ENCODE data around the gene HDAC9. TPM values are rescaled to one million over a fixed set of nuclear protein-coding genes. Genes with fewer than 3 reads are reported as not detected.

HDAC9 gene
- total RNA-seq, 4 donors from 2014 or later = 51.2 to 194 (median 106) TPM

- no peaks in the 10 kb centered on the region for H3K4me1 ChIP-seq
- H3K9me3 ChIP-seq = no peaks in the 10 kb centered on the region
- H3K4me3 ChIP-seq = no peak overlapping the region
- H3K36me3 ChIP-seq = no peaks in the 10 kb centered on the region
- 82% methylated on average over 1 of the region's 1 CpG for WGBS, 2 donors (ENCODE audit: low coverage in 1 of 2)
- no peak for ATAC-seq
- H3K27me3 ChIP-seq = no peaks in the 10 kb centered on the region
- TF ChIP-seq POLR2AphosphoS5 (IDR thresholded peaks at IDR 0.05) = no peak
- no peak for TF ChIP-seq POLR2A (IDR thresholded peaks at IDR 0.05)
- TF ChIP-seq, protein P1, sequence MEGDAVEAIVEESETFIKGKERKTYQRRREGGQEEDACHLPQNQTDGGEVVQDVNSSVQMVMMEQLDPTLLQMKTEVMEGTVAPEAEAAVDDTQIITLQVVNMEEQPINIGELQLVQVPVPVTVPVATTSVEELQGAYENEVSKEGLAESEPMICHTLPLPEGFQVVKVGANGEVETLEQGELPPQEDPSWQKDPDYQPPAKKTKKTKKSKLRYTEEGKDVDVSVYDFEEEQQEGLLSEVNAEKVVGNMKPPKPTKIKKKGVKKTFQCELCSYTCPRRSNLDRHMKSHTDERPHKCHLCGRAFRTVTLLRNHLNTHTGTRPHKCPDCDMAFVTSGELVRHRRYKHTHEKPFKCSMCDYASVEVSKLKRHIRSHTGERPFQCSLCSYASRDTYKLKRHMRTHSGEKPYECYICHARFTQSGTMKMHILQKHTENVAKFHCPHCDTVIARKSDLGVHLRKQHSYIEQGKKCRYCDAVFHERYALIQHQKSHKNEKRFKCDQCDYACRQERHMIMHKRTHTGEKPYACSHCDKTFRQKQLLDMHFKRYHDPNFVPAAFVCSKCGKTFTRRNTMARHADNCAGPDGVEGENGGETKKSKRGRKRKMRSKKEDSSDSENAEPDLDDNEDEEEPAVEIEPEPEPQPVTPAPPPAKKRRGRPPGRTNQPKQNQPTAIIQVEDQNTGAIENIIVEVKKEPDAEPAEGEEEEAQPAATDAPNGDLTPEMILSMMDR (IDR thresholded peaks at IDR 0.05) = no peak
- TF ChIP-seq EP300 (IDR thresholded peaks at IDR 0.05) = no peak
- no peak overlapping the region for H3K27ac ChIP-seq
These were observed 277.0 kb downstream of the HDAC9 start for GRCh38 chr7:18772567-18772965.

- Histone ChIP-seq H3K9me3 (no peaks in the 10 kb centered on the region), H3K4me3 (no peak overlapping the region), H3K27ac (no peak overlapping the region), H3K4me1 (no peaks in the 10 kb centered on the region), H3K36me3 (no peaks in the 10 kb centered on the region), H3K27me3 (no peaks in the 10 kb centered on the region)
- TF ChIP-seq POLR2A (IDR thresholded peaks at IDR 0.05) = no peak
- no peak for TF ChIP-seq EP300 (IDR thresholded peaks at IDR 0.05)
- no peak for TF ChIP-seq POLR2AphosphoS5 (IDR thresholded peaks at IDR 0.05)
- TF ChIP-seq, protein P1 (IDR thresholded peaks at IDR 0.05) = no peak
- 88 to 92% methylated on average over 2 of the region's 2 CpGs for WGBS, 2 donors (ENCODE audit: low coverage in 1 of 2)
- ATAC-seq = no peak
These were observed 281.8 kb downstream of the HDAC9 start for GRCh38 chr7:18777314-18777713.

DNA sequence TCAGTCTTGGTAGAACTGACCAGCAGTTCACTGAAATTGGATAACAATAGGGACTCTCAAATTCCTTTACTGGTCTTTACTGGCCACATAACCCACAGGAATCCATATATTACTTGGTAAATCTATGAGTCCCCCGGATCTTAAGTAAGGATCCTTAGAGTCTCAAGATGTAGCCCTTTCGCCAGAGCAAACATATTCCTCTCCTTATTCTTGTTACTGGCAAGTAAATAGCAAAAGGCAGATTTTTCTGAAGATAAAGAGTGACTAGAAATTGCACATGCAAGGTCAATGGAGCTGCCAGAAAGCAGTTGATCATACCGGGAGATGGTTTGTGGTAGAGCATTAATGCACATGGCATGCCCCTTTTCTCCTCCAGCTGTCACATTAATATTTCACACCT, 283.0 kb downstream of the HDAC9 start:
- TF ChIP-seq, protein P1 (IDR thresholded peaks at IDR 0.05) = no peak
- TF ChIP-seq POLR2A (IDR thresholded peaks at IDR 0.05) = no peak

DNA sequence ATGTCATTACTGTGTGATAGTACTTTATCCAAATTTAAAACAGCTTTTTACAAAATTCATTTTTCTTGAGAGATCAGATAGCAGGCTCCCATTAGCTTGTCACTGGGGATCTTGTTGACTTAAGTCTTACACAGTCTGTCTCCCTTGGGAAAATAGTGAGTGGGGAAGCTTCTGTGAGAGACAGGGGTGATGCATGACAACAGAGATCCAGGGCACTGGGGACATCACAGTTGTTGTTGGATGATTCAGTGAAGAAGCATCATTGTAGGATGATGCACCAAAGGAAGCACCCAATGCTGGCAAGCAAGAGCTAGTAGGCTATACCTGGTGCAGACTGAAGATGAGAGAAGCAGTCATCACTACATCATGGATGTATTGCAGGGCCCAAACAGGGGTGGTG, 284.7 kb downstream of the HDAC9 start:
- no peak overlapping the region for H3K27ac ChIP-seq
- no peaks in the 10 kb centered on the region for H3K36me3 ChIP-seq
- TF ChIP-seq EP300 (IDR thresholded peaks at IDR 0.05) (no peak), POLR2AphosphoS5 (IDR thresholded peaks at IDR 0.05) (no peak), POLR2A (IDR thresholded peaks at IDR 0.05) (no peak)
- TF ChIP-seq, protein P1 (IDR thresholded peaks at IDR 0.05) = no peak
- H3K4me3 ChIP-seq = no peak overlapping the region
- H3K27me3 ChIP-seq = no peaks in the 10 kb centered on the region
- no peak for ATAC-seq
- no peaks in the 10 kb centered on the region for H3K4me1 ChIP-seq
- no peaks in the 10 kb centered on the region for H3K9me3 ChIP-seq

More for the DNA sequence above, 283.0 kb downstream of the HDAC9 start:
- Histone ChIP-seq H3K36me3 (no peaks in the 10 kb centered on the region), H3K27ac (no peak overlapping the region), H3K9me3 (no peaks in the 10 kb centered on the region), H3K27me3 (no peaks in the 10 kb centered on the region), H3K4me1 (no peaks in the 10 kb centered on the region), H3K4me3 (no peak overlapping the region)
- no peak for ATAC-seq
- 52 to 59% methylated on average over 3 of the region's 3 CpGs for WGBS, 2 donors (ENCODE audit: low coverage in 1 of 2)

DNA sequence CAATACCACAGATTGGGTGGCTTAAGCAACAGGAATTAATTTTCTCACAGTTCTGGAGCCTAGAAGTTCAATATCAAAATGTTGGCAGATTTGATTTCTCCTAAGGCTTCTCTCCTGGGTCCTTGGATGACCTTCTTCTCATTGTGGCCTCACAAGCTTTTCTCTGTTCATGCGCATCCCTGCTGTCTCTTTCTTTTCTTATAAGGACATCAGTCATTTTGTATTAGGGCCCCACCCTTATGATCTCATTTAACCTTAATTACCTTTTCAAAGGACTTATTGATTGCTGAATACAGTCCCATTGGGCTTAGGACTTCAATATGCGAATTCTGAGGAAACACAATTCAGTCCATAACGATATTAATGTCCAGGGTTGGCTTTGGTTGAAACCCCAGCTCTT, 285.4 kb downstream of the HDAC9 start:
- no peaks in the 10 kb centered on the region for H3K4me1 ChIP-seq
- ATAC-seq = no peak
- no peak overlapping the region for H3K27ac ChIP-seq
- H3K36me3 ChIP-seq = no peaks in the 10 kb centered on the region
- no peaks in the 10 kb centered on the region for H3K27me3 ChIP-seq
- H3K4me3 ChIP-seq = no peak overlapping the region
- WGBS, 2 donors (ENCODE audit: low coverage in 1 of 2) = 80 to 94% methylated on average over 3 of the region's 3 CpGs
- TF ChIP-seq, protein P1 (IDR thresholded peaks at IDR 0.05) = no peak
- TF ChIP-seq POLR2A (IDR thresholded peaks at IDR 0.05) (no peak), POLR2AphosphoS5 (IDR thresholded peaks at IDR 0.05) (no peak), EP300 (IDR thresholded peaks at IDR 0.05) (no peak)
- H3K9me3 ChIP-seq = no peaks in the 10 kb centered on the region

Data from gastroesophageal sphincter (tissue), 4 donors.